HK-2 (cell line): ENCODE measurements around the gene UMAD1.

ENCODE experiments used
- DNase-seq: peaks from one replicate; pipeline ENCODE4 v3.0.0-alpha.2; 2018; ENCODE audit not compliant: unreplicated experiment

Gene UMAD1

GRCh38 chr7:7883394-7883793 lies 242.8 kb downstream of the UMAD1 start:
- DNase-seq, result no peak

GRCh38 chr7:7884855-7885254 lies 244.3 kb downstream of the UMAD1 start:
- DNase-seq, result no peak

- DNase-seq, result no peak
Observed at GRCh38 chr7:7889791-7890568, 249.4 kb downstream of the UMAD1 start.

GRCh38 chr7:7895004-7895650 lies 254.6 kb downstream of the UMAD1 start:
- no peak for DNase-seq

- no peak for DNase-seq
Observed at GRCh38 chr7:7895754-7896153, 255.2 kb downstream of the UMAD1 start.

- DNase-seq, result no peak
Observed at GRCh38 chr7:7897509-7897908, 257.0 kb downstream of the UMAD1 start.

GRCh38 chr7:7897949-7898515 lies 257.5 kb downstream of the UMAD1 start:
- no peak for DNase-seq

GRCh38 chr7:7902845-7903244 lies 262.3 kb downstream of the UMAD1 start:
- DNase-seq, result no peak

GRCh38 chr7:7907306-7907705 lies 266.8 kb downstream of the UMAD1 start:
- no peak for DNase-seq

- DNase-seq, result peak; percentile 3
Observed at GRCh38 chr7:7908622-7909145, 268.1 kb downstream of the UMAD1 start.

- no peak for DNase-seq
Observed at GRCh38 chr7:7909376-7909775, 268.8 kb downstream of the UMAD1 start.

- no peak for DNase-seq
Observed at GRCh38 chr7:7911369-7912123, 271.0 kb downstream of the UMAD1 start.

- DNase-seq, result no peak
Observed at GRCh38 chr7:7912937-7913336, 272.4 kb downstream of the UMAD1 start.

- DNase-seq, result no peak
Observed at GRCh38 chr7:7913504-7913903, 273.0 kb downstream of the UMAD1 start.

GRCh38 chr7:7914547-7914946 lies 274.0 kb downstream of the UMAD1 start:
- no peak for DNase-seq

- no peak for DNase-seq
Observed at GRCh38 chr7:7916064-7916463, 275.5 kb downstream of the UMAD1 start.

GRCh38 chr7:7917593-7917992 lies 277.0 kb downstream of the UMAD1 start:
- DNase-seq, result no peak

- DNase-seq, result no peak
Observed at GRCh38 chr7:7918736-7919448, 278.3 kb downstream of the UMAD1 start.

- no peak for DNase-seq
Observed at GRCh38 chr7:7919449-7919945, 278.9 kb downstream of the UMAD1 start.

- DNase-seq, result no peak
Observed at GRCh38 chr7:7920056-7920455, 279.5 kb downstream of the UMAD1 start.

GRCh38 chr7:7920481-7920880 lies 279.9 kb downstream of the UMAD1 start:
- DNase-seq, result no peak
